ENCODE data around the gene EFHC2. TPM values are rescaled to one million over a fixed set of nuclear protein-coding genes. Genes with fewer than 3 reads are reported as not detected.

Gene EFHC2
- total RNA-seq, 1 donor from 2014 or later, result not detected

- no peak for DNase-seq (ENCODE audit: low spot score)
- H3K4me1 Mint-ChIP-seq (ENCODE audit: low read depth), result no peaks in the 10 kb centered on the region
- TF ChIP-seq CTCF (IDR thresholded peaks at IDR 0.05), result no peak
- no peaks in the 10 kb centered on the region for H3K36me3 Mint-ChIP-seq (ENCODE audit: low read depth)
- peaks cover 14% of the 10 kb centered on the region for H3K9me3 Mint-ChIP-seq (ENCODE audit: low read depth)
- H3K27me3 Mint-ChIP-seq (ENCODE audit: low read depth), result no peaks in the 10 kb centered on the region
- no peak overlapping the region for H3K4me3 Mint-ChIP-seq (ENCODE audit: unreplicated experiment)
- H3K27ac Mint-ChIP-seq (ENCODE audit: unreplicated experiment), result no peak overlapping the region
Measured at GRCh38 chrX:44332437-44332836, 11.0 kb downstream of the EFHC2 start.

GRCh38 chrX:44330227-44330626, 13.2 kb downstream of the EFHC2 start:
- Mint-ChIP-seq H3K27ac (ENCODE audit: unreplicated experiment) (no peak overlapping the region), H3K36me3 (ENCODE audit: low read depth) (no peaks in the 10 kb centered on the region), H3K4me1 (ENCODE audit: low read depth) (no peaks in the 10 kb centered on the region), H3K9me3 (ENCODE audit: low read depth) (peaks cover 14% of the 10 kb centered on the region), H3K4me3 (ENCODE audit: unreplicated experiment) (no peak overlapping the region), H3K27me3 (ENCODE audit: low read depth) (no peaks in the 10 kb centered on the region)
- no peak for DNase-seq (ENCODE audit: low spot score)
- TF ChIP-seq CTCF (IDR thresholded peaks at IDR 0.05), result no peak

GRCh38 chrX:44319550-44319949, 23.9 kb downstream of the EFHC2 start:
- H3K9me3 Mint-ChIP-seq (ENCODE audit: low read depth), result peaks cover 37% of the 10 kb centered on the region

GRCh38 chrX:44317181-44317580, 26.3 kb downstream of the EFHC2 start:
- no peaks in the 10 kb centered on the region for H3K27me3 Mint-ChIP-seq (ENCODE audit: low read depth)
- H3K27ac Mint-ChIP-seq (ENCODE audit: unreplicated experiment), result no peak overlapping the region
- no peak for TF ChIP-seq CTCF (IDR thresholded peaks at IDR 0.05)
- no peaks in the 10 kb centered on the region for H3K36me3 Mint-ChIP-seq (ENCODE audit: low read depth)
- no peak for DNase-seq (ENCODE audit: low spot score)
- peaks cover 35% of the 10 kb centered on the region for H3K9me3 Mint-ChIP-seq (ENCODE audit: low read depth)
- no peaks in the 10 kb centered on the region for H3K4me1 Mint-ChIP-seq (ENCODE audit: low read depth)
- H3K4me3 Mint-ChIP-seq (ENCODE audit: unreplicated experiment), result no peak overlapping the region

More at GRCh38 chrX:44319550-44319949, 23.9 kb downstream of the EFHC2 start:
- Mint-ChIP-seq H3K36me3 (ENCODE audit: low read depth) (no peaks in the 10 kb centered on the region), H3K4me3 (ENCODE audit: unreplicated experiment) (no peak overlapping the region), H3K27me3 (ENCODE audit: low read depth) (no peaks in the 10 kb centered on the region), H3K4me1 (ENCODE audit: low read depth) (no peaks in the 10 kb centered on the region), H3K27ac (ENCODE audit: unreplicated experiment) (no peak overlapping the region)
- DNase-seq (ENCODE audit: low spot score), result no peak
- TF ChIP-seq CTCF (IDR thresholded peaks at IDR 0.05), result no peak

- no peak overlapping the region for H3K4me3 Mint-ChIP-seq (ENCODE audit: unreplicated experiment)
- DNase-seq (ENCODE audit: low spot score), result no peak
- H3K27me3 Mint-ChIP-seq (ENCODE audit: low read depth), result no peaks in the 10 kb centered on the region
- no peak overlapping the region for H3K27ac Mint-ChIP-seq (ENCODE audit: unreplicated experiment)
- no peaks in the 10 kb centered on the region for H3K36me3 Mint-ChIP-seq (ENCODE audit: low read depth)
- H3K9me3 Mint-ChIP-seq (ENCODE audit: low read depth), result peaks cover 25% of the 10 kb centered on the region
- no peaks in the 10 kb centered on the region for H3K4me1 Mint-ChIP-seq (ENCODE audit: low read depth)
- TF ChIP-seq CTCF (IDR thresholded peaks at IDR 0.05), result no peak
Measured at GRCh38 chrX:44314808-44315207, 28.7 kb downstream of the EFHC2 start.
